Stimulated activated CD4-positive, alpha-beta T cell treated with anti-CD3 and anti-CD28 coated beads, Interleukin-12 subunit alpha, Interleukin-12 subunit beta, amount 100 ng/mL, for 24 hours (primary cell): Measurements from ENCODE around the gene CPT1B.
"Not testable (repeated sequence)": the region's sequence is repeated elsewhere in the genome, so short reads cannot be mapped to it uniquely, and the experiment has no call there.

ENCODE experiments used
- DNase-seq, 2 experiments: peaks; one replicate each; pipeline ENCODE4 v3.0.0-alpha.2; 2020; ENCODE audit warnings: low read depth in 2 of 2

Gene CPT1B

DNA sequence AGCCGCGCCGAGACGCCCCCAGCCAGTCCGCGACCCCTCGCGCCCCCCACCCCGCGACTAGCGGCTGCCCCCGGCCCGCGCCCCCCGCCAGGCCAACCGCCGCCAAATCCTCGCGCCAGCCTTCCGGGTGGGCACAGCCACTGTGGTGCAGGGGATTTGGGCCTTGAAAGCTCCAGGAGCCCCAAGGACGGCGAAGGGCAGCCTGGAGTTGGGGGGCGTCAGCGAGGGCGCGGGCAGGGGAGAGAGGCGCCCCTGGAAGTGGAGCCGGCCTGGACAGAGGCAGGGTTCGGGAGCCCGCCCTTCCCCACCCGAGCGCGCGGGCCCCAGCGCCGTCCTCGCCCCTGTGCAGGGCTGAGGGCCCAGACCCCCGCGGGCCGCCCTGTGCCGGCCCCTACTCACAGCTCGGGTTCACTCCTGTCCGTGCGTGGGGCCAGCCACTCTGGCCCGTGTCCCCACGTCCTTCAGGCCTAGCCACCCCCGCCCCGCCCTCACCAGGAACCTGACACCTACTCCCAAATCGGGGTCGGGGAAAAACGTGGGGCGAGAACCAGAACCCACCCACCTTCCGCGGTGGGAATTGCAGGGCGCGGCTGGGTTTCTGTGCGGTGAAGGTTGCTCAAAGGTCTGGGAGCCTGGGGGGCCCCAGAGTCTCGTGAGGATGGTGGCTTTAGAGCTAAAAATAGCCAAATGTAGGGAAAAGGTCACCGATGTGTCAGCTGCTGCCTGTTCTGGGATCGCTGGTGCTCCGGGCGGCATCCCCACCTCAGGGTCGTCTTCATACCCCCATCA, at the start of gene CPT1B:
TSS of gene CPT1B (minus strand) at position 441 of the 789 bp plus-strand sequence. CDS start 512 bp downstream, outside the sequence.
- DNase-seq, result no peak

DNA sequence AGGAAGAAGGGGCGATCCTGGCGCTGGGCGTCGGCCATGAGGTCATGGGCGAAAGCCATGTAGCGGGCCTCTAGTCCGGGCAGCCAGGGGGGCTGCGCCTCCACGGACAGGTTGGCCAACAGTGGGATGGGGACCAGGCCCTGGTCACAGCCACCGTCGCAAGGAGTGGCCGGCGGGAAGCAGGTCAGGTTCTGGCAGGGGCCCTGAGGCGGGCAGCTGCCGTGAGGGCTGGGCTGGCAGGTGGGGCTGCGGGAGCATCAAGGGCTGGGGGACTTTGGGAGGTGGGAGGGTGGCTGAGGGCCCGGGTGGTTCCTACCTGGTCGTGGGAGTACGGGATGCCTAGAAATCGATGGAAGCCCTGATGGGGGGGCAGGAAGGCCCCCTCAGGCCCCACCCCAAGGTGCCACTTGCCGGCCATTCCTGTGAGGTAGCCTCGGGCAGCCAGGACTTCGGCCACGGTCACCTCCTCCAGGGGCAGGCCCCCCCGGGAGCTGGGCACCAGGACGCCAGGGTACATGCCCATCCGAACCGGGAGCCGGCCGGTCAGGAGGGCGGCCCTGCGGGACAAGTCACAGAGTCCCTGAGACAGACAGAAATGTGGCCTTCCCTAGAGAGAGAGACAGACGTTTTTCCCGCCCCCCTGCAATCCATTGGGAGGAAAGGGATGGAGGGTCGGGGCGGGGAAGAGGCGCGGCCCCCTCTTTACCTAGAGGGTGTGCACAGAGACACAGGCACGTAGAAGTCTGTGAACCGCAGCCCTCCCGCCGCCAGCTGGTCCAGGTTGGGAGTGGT, 48.8 kb upstream of the CPT1B start:
- DNase-seq, result no peak

- DNase-seq, result no peak
Observed at GRCh38 chr22:50626314-50626849, 48.2 kb upstream of the CPT1B start.

DNA sequence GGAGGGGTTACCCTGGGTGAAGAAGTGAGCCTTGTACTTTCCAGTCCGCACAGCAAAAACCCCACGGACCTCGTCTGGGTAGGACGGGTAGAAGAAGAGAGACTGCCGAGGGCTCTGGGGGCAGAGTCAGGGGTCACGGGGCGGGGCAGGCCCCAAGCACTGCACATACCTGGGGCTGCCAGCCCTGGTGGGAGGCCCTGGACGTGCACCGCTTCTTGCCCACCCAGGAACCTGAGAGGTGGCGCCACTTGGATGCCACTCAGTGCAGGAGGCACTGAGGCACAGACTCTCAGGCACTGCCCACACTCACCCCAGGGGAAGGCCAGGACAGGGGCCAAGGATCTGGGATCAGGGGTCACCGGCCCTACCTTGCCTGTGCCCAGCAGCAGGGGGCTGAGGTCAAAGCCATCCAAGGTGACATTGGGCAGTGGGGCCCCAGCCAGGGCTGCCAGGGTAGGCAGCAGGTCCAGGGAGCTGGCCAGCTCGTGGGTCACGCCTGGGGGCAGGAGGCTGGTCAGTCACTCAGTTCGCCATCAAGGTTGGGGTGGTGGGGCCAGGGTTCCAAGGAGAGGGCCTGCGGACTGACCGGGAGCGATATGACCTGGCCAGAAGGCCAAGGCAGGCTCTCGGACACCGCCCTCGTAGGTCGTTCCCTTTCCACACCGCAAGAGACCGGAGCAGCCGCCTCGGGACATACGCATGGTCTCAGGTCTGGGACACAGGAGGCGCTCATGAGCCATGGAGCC, 47.5 kb upstream of the CPT1B start:
- no peak for DNase-seq

GRCh38 chr22:50625131-50625567, 46.9 kb upstream of the CPT1B start:
- no peak for DNase-seq

- DNase-seq, result no peak
Observed at GRCh38 chr22:50624347-50625130, 46.3 kb upstream of the CPT1B start.

DNA sequence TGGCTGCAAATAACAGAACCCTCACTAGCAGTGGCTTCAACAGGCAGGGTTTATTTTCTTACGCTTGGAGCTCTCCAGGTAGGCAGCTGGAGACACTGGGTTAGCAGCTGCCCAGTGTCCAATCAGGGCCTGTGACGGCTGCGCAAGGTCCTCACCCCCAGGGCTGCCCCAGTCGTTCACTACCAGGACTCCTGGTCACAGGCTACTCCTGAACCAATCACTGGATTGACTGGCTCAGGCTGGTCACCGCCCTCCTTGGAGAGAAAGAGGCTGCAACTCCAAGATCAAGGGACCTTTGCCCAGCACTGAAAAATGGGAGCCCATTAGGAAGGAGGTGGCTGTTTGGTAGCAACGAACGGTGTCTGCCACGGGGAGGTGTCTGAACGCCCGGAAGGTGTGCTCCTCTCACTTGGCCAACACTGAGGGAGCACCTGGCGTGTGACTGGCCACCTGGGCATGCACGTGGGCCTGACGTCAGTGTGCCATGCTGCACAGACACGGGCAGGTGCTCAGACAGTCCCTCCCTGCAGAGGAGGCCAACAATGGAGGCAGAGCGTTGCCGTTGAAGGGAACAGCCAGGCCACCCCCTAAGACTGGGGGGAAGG, 44.6 kb upstream of the CPT1B start:
- no peak for DNase-seq

- DNase-seq, result no peak
Observed at GRCh38 chr22:50621948-50622722, 43.9 kb upstream of the CPT1B start.

GRCh38 chr22:50621356-50621880, 43.2 kb upstream of the CPT1B start:
- DNase-seq, result no peak

GRCh38 chr22:50620593-50621355, 42.5 kb upstream of the CPT1B start:
- peak in 1 of 2 experiments; percentile 61 for DNase-seq

DNA sequence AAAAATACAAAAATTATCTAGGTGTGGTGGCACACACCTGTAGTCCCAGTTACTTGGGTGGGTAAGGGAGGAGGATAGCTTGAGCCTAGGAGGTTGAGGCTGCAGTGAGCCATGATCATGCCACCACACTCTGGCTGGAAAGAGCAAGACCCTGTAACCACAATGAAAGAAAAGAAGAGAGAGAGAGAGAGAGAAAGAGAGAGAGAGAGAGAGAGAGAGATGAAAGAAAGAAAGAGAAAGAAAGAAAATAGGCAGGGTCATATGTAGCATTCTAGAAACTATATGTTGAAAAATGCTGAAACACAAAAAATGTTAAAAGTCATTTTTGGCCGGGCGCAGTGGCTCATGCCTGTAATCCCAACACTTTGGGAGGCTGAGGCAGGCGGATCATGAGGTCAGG, 36.1 kb upstream of the CPT1B start:
- DNase-seq, result not testable (repeated sequence)

DNA sequence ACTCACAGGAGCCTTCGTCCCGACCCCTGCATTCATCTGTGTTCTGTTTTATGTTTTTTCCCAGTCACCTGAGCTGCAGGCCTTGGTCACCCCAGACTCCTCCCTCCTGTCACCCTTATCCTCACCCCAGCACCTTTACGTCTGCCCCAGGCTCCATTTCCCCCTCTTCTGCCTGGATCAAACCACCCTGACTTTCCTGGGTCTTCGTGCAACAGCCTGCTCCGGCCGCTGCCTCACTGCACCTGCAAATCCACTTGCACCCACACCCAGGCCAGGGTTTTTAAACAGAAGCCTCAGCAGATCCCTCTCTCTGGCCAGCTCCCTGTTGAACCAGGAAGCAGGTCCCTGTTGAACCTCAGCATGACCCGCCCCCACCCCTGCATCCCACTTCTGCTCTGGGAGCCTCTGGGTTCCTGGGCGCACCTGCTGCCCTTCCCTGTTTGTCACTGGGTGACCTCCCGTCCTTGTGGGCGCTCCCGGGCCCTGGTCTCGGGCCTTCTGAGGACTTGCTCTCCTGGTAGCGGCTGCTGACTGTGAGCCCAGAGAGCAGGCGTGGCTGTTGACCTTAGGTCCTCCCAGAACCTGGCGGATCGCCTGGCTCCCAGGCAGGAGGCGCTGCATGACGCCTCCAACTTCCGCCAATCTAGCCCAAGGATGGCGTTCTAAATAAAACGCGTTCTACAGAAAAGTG, 35.2 kb upstream of the CPT1B start:
- no peak for DNase-seq

GRCh38 chr22:50612528-50613221, 34.4 kb upstream of the CPT1B start:
- DNase-seq, result no peak

GRCh38 chr22:50612168-50612527, 33.9 kb upstream of the CPT1B start:
- no peak for DNase-seq

DNA sequence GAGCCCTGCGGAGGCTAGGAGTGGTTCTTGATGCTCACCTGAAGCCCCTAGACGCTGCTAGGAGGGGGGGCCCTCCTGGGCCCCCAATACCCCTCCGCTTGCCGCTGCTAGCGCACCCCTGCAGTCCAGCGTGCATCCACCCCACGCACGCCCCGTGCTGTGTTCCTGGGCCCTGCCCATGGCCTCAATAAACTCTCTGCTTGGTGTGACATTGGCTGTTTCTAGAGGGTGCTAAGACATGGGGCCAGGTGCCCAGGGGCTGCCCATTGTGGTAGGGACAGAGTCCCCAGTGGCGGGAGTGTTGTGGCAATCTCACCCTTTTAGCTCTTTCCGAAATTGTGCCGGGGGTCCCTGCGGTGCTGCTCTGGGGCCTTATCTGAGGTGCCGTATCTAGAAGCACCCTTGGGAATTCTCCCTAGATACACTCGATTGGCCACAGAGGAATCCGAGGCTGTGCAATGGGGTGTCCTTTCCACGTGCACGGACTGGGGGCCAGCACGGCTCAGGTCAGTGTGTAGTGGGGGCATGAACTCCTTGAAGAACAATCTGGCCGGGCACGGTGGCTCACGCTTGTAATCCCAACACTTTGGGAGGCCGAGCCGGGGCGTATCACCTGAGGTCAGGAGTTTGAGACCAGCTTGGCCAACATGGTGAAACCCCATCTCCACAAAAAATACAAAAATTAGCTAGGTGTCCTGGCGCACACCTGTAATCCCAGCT, 33.3 kb upstream of the CPT1B start:
- no peak for DNase-seq

DNA sequence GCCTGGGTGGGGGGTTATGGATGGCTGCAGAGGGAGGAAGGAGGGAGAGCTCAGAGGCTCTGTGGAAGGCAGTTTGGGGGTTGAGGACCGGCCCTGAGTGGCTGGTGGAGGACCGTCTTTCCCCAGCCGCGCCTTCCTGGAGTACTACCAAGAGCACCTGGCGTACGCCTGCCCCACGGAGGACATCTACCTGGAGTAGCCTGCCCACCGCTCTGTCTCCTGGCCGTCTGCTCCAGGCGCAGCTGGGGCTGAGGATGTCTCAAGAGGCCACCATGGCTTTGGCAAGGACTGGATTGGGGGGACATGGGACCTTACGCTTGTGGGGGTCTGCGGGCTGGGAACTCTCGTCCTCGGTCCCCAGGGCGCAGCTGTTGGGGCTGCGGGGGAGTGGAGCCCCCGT, 32.4 kb upstream of the CPT1B start:
- no peak for DNase-seq

DNA sequence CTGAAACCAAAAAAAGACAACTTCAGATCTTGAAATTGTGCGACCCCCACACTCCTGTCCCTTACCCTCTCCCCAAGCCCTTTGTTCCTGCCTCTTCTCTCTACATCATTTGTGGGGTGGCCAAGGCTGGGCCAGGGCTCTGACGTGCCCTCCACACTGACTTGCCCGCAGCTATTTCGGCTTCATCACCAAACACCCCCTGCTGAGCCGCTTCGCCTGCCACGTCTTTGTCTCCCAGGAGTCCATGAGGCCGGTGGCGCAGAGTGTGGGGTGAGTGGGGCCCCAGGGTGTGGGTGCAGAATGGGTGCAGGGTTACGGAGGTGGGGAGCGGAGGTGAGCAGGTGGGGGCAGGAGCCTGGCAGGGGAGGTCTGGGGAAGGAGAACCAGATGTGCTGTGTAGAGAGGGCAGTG, 31.8 kb upstream of the CPT1B start:
- no peak for DNase-seq
